Head of caudate nucleus (tissue), 42 donors: ENCODE results near the gene HARS2.
"Not testable (repeated sequence)": the region's sequence is repeated elsewhere in the genome, so short reads cannot be mapped to it uniquely, and the experiment has no call there.

Source experiments
- DNase-seq, 42 donors: peaks; one replicate each; pipeline versions ENCODE4 v3.0.0 to v3.0.0-alpha.2; 2020 to 2021; ENCODE audit warnings: mixed read lengths in 7 of 42
- intact Hi-C: fragments of 100-400 bp; cut with DNase I; formaldehyde crosslinking; loops from one replicate; pipeline ENCODE4 v1.15.0; 2022

Gene HARS2, protein sequence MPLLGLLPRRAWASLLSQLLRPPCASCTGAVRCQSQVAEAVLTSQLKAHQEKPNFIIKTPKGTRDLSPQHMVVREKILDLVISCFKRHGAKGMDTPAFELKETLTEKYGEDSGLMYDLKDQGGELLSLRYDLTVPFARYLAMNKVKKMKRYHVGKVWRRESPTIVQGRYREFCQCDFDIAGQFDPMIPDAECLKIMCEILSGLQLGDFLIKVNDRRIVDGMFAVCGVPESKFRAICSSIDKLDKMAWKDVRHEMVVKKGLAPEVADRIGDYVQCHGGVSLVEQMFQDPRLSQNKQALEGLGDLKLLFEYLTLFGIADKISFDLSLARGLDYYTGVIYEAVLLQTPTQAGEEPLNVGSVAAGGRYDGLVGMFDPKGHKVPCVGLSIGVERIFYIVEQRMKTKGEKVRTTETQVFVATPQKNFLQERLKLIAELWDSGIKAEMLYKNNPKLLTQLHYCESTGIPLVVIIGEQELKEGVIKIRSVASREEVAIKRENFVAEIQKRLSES

DNA sequence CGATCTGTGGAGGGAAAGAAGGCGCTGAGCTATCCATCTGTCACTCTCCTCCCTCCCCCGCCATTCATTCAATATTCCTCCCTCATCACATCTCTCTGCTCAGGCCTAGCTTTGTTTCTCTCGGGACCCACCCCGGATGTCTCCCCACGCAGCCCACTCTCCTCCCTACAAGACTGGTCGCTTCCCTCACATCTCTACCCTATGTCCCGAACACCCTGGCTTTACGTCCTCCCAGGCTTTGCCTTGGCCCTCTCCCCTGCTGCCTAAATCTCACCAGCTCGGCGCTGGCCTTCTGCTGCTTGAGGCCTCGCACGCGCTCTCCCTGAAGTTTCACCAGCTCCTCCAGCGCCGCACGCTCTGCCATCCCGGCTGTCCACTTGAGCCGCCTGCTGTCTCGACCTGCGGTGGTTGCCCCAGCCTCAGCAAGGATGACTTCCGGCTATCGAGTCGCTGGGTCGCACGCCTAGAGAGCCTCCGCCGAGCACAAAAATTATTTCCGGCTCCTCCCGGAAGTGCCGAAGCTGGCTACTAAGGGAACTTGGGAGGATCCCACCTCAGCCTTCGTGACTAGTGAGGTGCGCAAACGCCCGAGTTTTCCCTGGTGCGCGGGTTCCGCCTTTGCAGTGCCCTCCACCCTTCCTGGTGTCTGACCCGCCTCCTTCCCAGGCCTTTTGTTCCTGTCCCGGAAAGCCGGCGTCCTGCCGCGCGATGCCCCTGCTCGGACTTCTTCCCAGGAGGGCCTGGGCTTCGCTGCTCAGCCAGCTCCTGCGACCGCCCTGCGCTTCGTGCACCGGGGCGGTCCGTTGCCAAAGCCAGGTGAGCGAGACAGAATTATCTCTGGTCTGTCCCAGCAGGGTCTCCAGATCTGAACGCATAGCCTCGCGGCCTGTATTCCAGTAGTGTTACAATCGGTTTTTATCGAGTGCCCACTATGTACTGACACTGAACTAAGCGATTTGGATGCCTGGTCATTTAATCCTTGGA, at the start of gene HARS2, which contains the start of gene HARS1:
HARS2 (plus strand) TSS at position 515 of the 984 bp plus-strand sequence; CDS start at position 709, 194 bp downstream.
HARS1 (minus strand) TSS at position 430 of the 984 bp plus-strand sequence; CDS start at position 364, 66 bp downstream.
- intact Hi-C loops = loop anchor here (10.0 kb wide), 1 partner anchor 126 kb away; the partner anchor contains the start of genes APBB3 and SLC35A4
- peak; percentile 88 to 97 (median 94) for DNase-seq

DNA sequence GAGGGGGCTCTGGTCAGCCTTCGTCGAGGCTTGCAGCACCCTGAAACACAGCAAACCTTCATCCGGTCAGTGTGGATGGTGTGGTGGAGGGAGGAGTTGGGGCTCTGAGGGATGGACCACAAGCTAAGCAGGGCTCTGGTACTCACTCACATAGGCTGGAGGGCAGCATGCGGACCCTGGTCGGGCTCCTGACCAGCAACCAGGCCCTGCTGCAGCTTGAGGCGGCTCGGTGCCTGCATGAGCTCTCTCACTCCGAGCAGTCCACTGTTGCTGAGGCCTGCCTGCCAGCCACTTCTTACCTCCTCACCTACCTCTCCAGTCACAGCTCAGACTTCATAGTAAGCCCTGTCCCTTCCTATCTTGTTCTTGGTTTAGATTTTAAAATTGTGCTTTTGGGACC, 49.5 kb upstream of the HARS2 start:
- no peak for DNase-seq
- intact Hi-C loops = loop anchor here (10.0 kb wide), 1 partner anchor 267 kb away; no protein-coding TSS in a partner anchor

DNA sequence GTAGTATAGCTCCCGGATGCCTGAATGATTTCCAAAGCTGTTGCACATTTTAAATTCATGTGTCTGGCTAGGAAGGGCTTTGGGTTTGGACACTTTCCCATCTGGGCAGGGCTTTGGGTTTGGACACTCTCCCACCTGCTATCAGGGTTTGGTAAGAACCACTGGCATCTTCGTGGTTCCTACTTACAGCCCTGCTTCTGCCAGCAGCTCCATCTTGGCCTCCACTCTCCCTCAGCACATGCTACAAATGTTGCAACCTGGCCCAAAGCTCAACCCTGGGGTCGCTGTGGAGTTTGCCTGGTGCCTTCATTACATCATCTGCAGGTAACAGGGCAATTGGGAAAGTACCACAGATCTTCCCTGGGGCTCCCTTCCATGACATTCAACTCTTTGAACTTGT, 48.5 kb upstream of the HARS2 start:
- DNase-seq = no peak

DNA sequence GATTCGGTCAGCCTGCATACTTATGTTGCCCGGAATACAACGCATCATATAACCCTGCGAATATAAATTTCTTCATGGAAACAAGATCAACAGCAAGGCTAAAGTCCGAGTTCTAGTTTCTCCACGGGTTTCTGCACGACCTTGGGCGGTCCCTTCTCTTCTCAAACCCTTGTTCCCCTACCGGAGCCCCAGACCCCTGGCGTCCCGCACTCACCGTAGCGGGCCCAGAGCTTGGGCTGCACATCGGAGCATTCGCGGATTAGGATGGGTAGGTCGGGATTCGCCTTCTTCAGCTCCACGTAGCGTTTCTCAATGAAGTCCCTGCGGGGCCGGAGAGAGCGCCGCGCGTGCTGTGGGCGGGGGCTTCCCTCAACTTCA, 44.2 kb upstream of the HARS2 start:
- intact Hi-C loops = loop anchor here (5.0 to 10.0 kb wide), 2 partner anchors 85 to 272 kb away; partner anchors contain the start of genes APBB3 and SLC35A4
- DNase-seq = no peak

More for the DNA sequence above, 48.5 kb upstream of the HARS2 start:
- intact Hi-C loops = loop anchor here (10.0 kb wide), 1 partner anchor 268 kb away; no protein-coding TSS in a partner anchor

DNA sequence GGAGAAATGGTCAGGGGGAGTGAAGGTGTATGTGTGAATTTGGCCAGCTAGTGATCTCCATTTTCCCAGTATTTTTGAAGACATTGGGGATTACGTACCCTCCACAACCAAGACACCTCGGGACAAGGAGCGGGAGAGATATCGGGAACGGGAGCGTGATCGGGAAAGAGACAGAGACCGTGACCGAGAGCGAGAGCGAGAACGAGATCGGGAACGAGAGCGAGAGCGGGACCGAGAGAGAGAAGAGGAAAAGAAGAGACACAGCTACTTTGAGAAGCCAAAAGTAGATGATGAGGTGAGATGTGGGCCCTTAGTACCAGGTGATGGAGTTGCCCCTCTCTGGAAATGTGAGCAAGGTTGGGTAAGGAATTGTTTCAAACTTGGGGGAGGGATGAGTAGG, 32.4 kb upstream of the HARS2 start:
- DNase-seq = no peak
- intact Hi-C loops = no loop called here

DNA sequence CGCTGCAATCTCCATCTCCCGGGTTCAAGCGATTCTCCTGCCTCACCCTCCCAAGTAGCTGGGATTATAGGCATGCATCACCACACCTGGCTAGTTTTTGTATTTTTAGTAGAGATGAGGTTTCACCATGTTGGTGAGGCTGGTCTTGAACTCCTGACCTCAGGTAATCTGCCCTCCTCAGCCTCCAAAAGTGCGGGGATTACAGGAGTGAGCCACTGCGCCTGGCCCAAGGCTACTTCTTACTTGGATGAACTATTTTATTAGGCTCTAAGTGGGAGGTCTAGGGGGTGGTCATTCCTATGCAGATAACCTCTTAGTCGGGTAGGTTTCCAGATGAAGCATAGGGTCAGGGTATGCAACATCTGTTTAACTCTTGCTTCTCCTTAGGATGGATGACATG, 30.9 kb upstream of the HARS2 start:
- not testable (repeated sequence) for DNase-seq
- intact Hi-C loops = loop anchor here (5.0 kb wide), 1 partner anchor 42 kb away; the partner anchor contains the start of gene ZMAT2

DNA sequence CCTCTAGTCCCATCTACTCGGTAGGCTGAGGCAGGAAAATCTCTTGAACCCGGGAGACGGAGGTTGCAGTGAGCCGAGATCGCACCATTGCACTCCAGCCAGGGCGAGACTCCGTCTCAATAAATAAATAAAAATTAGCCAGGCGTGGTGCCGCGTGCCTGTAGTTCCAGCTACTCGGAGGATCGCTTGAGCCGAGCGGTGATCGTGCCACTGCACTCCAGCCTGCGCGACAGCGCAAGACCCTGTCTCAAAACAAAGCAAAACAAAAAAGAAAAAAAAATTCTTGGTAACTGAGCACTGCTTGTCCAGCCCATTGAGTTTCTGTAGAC, 27.3 kb upstream of the HARS2 start:
- peak in 4 of 42 donors; percentile 11 to 41 (median 23) for DNase-seq
- intact Hi-C loops = loop anchor here (5.0 kb wide), 1 partner anchor 38 kb away; the partner anchor contains the start of gene ZMAT2

DNA sequence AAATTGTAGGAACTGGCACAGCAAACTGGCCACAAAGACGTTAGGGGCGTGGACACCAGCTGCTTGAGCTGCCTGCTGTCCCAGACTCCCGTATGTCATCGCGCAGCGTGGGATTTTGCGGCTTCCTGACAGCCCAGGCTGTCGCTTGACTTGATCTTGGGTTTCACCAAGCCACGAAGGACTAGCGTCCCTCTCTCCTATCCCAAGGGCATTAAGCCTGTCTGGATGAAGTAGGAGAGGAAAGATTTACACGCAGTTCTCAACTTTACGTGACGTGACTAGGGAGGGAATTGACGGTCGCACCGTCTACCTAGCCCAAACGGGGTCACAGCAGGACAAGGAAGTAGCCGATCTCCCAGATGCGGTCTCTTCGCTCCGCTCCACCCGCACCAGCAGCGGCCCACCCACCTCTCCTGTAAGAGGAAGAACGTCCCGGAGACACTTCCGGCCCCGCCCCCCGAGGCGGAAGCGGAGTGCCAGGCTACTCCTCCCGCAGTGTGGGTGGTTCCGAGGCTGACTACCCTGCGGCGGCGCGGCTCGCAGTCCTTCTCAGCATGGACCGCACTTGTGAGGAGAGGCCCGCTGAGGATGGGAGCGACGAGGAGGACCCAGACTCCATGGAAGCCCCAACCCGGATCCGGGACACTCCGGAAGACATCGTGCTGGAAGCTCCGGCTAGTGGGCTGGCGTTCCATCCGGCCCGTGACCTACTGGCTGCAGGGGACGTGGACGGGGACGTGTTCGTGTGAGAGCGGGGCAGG, 26.7 kb upstream of the HARS2 start, which contains the start of gene WDR55:
WDR55 (plus strand) TSS at position 546 of the 761 bp plus-strand sequence; CDS start at position 555, 9 bp downstream.
- intact Hi-C loops = loop anchor here (5.0 kb wide), 1 partner anchor 38 kb away; the partner anchor contains the start of gene ZMAT2
- DNase-seq = peak; percentile 94 to 99 (median 97)

DNA sequence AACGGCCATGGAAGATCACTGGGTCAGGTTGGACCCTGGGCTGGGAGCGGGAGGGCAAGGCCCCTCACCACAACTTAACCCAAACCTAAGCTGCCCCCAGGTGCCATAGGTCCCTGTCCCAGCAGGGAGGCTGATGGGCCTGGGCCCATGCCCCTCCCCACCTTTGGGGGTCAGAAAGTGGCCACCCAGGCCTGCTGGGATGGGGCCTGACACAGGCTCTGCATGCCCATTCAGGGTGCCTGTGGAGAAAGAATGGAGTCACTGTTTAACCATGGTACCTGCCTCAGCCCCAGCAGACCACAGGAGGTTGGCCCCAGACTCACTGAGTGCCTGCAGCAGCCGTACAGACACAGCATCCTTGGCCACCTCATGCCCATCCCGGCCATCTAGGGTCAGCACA, 20.2 kb upstream of the HARS2 start:
- intact Hi-C loops = not testable (repeated sequence)

DNA sequence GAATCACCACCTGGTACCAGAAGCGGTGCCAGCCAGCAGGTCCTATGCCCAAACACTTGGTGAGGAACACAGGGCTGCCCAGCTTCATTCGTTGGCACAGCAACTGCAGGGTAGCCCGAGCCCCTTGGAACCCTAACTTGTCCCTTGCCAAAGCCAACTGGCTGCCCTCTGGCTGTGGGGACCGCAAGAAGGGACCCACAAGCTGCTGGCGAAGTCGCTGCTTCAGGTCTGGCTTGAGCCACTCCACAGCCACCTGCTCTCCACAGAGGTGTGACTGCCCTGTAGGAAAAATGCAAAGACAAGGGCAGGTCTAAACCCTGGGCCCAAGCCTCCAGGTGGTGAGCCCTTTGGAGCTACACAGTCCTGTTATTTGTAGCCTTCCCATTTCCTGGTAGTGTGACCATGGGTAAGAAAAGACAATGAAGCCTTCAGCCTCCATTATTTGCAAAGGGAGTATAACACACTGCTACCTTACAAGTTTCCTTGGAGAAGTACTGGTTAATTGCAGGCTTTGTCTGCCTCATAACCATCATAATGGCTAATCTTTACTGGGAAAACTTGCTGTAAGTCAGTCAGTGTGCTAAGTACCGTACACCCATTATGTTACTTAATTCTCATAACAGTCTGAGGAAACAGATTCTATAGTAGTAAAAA, 19.7 kb upstream of the HARS2 start:
- no peak for DNase-seq
- intact Hi-C loops = no loop called here

More for the DNA sequence above, 20.2 kb upstream of the HARS2 start:
- not testable (repeated sequence) for DNase-seq

DNA sequence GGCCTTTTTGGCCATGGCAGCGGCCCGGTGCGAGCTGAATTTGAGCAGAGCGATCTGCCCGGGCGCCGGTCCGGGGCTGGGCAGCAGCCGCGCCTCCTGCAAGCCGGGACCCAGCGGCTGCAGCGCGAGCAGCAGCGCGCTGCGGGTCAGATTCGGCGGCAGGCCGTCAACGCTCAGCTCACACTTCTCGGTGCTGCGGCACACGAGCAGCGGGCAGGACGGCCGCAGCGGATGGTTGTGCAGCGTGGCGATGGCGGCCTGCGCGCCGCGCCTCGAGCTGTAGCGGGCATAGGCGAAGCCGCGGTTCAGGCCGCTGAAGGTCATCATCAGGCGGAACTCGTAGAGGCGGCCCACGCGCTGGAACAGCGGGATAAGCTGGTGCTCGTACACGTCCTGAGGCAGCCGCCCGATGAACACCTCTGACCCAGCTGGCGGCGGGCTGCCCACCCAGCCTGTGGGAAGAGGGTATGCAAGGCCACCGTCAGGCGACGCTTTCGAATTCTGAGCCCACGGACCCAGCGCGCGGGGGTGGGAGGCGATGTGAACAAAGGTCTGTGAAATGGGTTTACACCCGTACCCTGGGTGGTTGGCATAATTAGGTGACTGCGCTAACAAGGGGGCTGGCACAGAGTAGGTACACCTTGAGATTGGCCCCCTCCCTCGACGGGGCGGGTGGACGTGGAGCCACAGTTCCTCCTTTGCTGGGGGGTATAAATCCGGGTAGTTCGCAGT, 18.6 kb upstream of the HARS2 start:
- intact Hi-C loops = no loop called here
- peak in 11 of 42 donors; percentile 15 to 59 (median 42) for DNase-seq

DNA sequence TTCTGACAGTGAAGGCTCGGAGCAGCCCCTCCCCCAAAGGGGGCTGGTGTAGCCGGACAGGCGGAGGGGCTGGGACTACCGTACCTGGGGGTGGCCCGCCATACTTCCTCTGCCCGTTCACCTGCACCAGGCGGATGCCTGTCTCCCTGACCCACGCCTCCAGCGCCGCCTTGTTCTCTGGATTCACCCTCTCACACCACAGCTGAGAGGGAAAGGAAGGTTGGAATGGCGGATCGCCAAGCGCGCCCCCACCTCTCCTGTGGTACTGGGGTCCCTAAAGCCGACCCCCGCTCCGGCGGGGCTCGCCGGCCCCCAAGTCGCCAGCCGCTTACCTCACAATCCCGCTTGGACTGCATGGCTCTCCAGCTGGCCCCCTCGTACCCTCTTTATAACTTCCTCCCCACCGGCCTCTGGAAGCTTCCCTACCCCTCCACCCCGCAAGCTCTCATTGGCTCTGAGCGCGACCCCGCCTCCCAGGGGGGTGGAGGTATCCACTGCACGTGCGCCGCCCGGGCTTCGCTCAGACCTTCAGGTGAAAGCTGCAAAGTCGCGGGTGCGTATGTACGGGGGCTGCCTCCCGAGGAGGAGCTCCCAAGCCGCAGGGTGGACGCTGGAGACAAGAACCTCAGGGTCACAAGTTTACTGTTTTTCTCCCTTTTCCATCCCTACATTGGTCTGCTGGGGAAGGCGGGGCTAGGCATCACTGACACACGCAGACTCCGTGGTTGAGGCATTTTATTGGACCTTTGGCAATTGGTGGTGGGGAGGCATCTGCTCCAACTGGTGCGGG, 17.9 kb upstream of the HARS2 start, which contains the start of gene DND1:
DND1 (minus strand) TSS at position 390 of the 790 bp plus-strand sequence; CDS start at position 356, 34 bp downstream.
- DNase-seq = peak in 1 of 42 donors; percentile 36
- intact Hi-C loops = no loop called here

DNA sequence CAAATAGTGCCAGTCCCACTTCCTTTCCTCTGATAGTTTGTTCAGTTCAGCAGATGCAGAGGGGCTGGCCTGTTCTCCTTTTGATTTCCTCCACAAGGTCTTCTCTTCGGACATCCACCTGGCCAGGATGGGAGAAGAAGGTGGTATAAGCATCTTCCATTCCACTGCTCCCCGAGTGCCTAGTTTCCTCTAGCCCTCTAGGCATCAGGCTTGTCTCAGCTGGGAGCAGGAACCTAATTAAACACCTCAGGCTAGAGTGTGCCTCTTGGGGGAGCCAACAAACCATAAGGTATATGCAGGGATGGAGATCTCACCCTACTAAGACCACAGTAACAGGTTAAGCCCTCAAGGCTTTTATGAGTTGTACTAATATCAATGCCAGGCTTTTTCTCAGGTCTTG, 17.0 kb upstream of the HARS2 start:
- intact Hi-C loops = no loop called here
- no peak for DNase-seq

DNA sequence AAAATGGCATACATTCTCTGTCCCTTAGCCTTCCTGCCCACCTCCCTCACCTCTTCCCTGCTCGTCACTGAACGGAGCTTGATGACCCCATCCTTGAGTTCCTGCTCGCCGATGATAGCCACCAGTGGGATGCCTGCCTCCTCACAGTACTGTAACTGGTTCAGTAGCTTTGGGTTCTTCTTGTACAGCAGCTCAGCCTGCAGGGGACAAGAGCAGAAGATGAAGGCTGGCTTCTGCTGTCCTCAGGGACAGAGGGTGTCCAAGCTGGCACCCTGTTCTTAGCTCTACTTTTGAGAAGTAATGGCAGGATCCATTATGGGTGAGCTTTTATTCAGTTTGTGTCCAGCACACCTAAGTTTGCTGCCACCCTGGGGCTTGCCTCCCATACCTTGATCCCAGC, 16.6 kb upstream of the HARS2 start:
- intact Hi-C loops = no loop called here

DNA sequence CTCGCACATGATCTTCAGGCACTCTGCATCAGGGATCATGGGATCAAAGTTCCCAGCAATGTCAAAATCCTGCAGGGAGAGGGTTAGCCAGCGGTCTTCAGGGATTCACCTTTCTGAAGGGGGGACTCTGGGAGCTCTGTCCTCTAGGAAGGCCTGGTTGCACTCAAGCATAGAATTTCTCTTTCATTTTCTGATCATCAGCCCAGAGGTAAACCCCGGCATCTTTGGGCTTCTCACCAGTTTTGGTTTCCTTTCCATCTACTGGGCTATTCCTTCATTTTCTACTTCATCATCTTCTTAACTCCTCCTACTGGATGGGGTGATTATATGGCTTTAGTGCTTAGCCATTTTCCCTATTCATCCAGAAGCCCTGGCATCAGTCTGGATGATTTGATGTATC, 13.3 kb upstream of the HARS2 start:
- no peak for DNase-seq
- intact Hi-C loops = no loop called here

More for the DNA sequence above, 16.6 kb upstream of the HARS2 start:
- no peak for DNase-seq

DNA sequence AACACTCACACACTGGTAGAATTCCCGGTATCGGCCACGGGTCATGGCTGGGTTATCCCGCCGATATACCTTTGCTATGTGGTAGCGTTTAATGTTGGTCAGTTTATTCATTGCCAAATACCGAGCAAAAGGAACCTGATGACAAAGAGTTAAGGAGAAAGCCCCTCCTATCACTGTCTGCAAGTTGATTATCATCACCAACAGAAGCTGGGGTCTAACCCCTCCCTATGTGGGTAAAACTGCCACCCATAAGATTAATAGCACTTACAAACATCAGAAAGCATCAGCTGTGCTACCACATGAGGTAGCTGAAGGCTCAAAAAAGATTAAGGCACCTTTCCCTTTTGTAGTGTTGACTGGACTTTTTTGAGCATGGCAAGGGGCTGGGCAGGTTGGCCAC, 12.3 kb upstream of the HARS2 start:
- intact Hi-C loops = no loop called here
- no peak for DNase-seq
